NCI-H345 (cell line): ENCODE results near the gene ZFYVE19.
"Not testable (repeated sequence)": the region's sequence is repeated elsewhere in the genome, so short reads cannot be mapped to it uniquely, and the experiment has no call there.

Source experiments
- DNase-seq: peaks from one replicate; lab custom pipeline; 2025; lab: John Stamatoyannopoulos, UW

ZFYVE19 gene

GRCh38 chr15:40847223-40847961, 40.5 kb downstream of the ZFYVE19 start:
- DNase-seq, result peak; percentile 4

DNA sequence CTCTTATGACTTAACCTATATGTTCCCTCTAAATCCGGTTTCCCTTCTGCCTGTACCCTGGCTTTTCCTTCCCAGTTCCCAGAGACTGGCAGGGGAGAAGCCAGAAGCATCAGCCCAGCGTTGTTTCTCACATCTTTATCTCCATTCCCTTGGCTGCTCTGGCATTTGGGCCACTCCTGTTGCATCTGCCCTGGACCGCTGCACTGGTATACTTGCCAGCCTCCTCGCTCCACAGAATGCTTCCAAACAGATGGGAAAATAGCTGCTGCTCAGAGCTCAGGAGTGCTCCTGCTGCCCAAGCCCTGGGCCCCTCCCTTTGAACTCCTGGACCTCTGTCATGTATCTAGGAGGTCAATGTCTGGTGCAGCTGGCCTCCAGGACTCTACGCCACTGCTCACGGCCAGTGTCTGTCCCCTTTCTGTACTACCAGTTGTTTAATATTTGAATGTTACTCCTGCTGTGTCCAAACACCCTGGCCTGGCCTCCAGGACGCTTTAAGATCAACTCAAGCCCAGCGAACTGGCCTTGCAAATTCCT, 43.8 kb downstream of the ZFYVE19 start:
- no peak for DNase-seq

DNA sequence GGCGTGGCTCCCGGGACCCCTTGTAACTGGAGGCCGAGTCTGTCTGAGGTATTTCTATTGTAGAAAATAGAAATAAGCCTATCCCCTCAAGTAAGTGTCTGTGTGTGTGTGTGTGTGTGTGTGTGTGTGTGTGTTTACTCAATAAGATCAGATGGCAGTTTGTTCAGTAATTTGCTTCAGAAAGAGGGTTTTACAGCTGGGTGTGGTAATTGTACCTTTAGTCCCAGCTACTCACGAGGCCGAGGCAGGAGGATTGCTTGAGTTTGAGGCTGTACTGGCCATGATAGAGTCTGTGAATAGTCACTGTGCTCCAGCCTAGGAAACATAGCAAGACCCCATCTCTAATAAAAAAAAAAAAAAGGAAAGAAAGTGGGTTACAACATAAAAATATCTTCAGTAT, 45.6 kb downstream of the ZFYVE19 start:
- no peak for DNase-seq

- no peak for DNase-seq
Observed at GRCh38 chr15:40853241-40853890, 46.5 kb downstream of the ZFYVE19 start.

DNA sequence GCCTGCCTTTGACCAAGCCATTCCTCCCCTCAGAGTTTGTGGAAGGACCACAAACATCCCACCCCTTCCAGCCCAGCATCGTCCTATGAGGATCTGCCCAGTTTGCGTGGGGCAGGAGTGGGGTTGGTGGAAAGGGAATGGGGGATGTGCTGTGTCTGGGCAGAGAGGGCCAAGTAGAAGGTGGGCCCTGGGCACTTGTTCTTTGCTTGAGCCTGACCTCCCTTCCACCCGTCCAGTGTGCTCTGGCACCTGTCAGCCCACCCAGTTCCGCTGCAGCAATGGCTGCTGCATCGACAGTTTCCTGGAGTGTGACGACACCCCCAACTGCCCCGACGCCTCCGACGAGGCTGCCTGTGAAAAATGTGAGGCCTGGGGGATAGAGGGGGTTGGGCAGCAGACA, 47.3 kb downstream of the ZFYVE19 start:
- DNase-seq, result no peak

- DNase-seq, result no peak
Observed at GRCh38 chr15:40855706-40856234, 48.9 kb downstream of the ZFYVE19 start.

DNA sequence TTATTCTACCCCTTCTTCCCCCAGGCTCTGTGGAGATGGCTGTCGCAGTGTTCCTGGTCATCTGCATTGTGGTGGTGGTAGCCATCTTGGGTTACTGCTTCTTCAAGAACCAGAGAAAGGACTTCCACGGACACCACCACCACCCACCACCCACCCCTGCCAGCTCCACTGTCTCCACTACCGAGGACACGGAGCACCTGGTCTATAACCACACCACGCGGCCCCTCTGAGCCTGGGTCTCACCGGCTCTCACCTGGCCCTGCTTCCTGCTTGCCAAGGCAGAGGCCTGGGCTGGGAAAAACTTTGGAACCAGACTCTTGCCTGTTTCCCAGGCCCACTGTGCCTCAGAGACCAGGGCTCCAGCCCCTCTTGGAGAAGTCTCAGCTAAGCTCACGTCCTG, 49.9 kb downstream of the ZFYVE19 start:
- DNase-seq, result no peak

DNA sequence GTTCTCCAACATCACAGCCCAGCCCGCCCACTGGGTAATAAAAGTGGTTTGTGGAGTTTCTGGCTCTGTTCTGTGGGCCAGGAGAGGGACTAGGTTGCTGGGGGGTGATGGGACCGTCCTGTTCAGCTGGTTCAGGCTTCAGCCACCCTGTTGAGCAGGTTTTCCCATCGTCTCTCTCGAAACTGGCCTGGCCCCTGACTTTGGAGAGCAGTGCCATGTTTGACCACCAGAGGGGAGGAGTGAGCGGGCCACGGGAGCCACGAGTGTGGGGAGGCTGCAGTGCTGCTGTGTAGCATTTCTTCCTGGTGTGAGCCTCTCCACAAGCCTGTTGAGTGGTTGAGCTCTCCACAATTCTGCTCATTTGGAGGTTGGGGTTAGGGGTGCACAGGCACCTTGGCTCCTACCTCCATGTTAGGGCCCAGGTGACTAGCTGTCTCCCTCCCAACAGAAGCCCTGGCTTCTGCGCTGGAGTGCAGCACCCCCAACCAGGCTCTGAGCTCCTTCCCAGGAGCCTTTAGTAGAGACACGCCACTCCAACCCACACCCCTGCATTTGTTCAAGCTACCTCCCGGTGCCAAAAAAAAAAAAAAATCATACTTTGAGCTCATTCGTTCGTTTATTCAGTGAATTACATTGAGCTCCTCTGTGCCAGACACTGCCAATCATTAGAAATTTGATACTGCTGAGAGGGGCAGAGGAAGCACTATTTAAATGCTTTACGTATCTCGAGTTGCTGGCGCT, 50.9 kb downstream of the ZFYVE19 start:
- peak; percentile 56 for DNase-seq

- no peak for DNase-seq
Observed at GRCh38 chr15:40858706-40859105, 51.8 kb downstream of the ZFYVE19 start.

DNA sequence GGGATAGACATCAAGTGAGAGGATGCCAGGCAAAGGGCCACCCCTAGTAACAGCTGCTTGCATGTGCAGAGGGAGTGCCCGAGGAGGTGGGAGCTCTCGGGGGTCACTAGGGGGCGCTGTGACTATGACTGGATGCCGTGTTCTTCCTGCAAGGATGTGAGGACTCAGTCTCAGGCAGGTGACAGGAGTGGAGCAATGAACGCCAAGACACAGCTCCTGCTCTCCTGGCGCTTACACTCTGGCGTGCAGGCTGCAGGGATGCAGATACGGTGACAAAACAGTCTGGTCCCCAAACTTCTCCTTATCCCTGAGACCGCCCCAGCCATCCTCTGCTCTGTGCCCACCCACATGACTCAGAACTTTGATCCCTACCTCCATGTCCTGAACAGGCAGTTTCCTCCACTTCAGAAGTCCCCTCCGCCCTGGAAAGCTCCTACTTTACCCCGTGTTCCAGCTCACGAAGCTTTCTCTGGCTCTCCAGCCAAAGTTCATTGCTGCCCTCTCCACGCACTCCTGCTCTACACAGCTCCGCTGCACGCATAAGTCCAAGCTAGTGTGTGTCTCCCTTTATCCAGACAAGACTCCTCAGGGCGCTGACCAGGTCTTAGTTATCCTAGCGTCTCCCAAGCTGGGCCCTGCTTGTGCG, 52.4 kb downstream of the ZFYVE19 start:
- peak; percentile 58 for DNase-seq

DNA sequence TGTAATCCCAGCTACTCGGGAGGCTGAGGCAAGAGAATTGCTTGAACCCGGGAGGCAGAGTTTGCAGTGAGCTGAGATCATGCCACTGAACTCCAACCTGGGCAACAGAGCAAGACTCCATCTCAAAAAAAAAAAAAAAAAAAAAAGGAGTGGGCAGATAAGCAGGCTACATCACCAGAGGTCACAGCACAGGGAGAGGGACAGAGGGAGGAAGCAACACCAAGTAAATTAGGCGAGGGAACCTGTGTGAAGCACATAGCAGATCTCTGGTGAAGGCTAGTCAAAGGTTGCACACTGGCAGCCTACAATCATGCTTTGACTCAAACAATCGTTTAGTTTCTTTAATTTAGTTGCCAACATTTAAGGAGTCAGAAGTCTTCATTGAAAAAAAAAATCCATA, 54.3 kb downstream of the ZFYVE19 start:
- not testable (repeated sequence) for DNase-seq

GRCh38 chr15:40863660-40864270, 56.9 kb downstream of the ZFYVE19 start:
- DNase-seq, result no peak
